GM19025 (cell line): ENCODE data around the gene PGS1.

Source experiments
- ATAC-seq: cut with Tn5 transposase; IDR thresholded peaks from one replicate; pipeline ENCODE4 v1.9.1; 2021; ENCODE audit warnings: mild to moderate bottlenecking, low read depth, moderate library complexity; ENCODE audit not compliant: unreplicated experiment

The PGS1 gene

DNA sequence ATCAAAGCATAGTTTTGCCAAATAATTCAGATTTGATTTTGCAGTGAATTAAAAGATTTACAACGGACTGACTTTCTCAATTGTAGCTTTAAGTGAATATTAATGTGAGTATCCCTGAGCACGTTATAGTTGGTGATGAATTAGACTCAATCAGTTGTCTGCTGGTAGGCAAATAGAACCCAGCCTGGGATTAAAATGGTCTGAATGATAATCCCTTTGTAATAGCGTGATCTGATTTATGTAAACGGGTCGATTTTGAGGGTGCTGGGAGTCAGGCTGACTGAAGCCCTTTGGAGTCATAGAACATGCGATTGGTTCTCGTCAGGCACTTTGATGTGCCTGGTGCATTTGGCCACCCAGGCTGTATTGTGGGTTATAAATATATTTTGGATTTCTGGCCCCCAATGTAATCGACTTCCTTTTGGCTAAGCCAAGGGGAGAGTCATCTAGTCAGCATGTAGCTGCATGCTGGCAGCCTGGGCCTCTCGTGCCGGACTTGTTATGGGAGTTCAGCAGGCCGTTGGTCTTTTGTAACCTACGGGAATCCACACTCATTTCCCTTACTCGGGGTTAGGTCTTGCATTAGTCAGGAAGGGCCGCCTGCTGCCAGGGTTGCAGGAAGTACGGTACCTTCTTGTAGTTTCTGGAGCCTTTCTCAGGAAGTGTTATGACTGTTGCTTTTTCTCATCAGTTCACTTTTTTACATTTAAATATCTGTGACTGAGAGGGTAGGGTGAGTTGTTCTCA is 5.4 kb downstream of the PGS1 start:
- no peak for ATAC-seq

GRCh38 chr17:78384479-78385175 is 6.2 kb downstream of the PGS1 start:
- ATAC-seq, result no peak

DNA sequence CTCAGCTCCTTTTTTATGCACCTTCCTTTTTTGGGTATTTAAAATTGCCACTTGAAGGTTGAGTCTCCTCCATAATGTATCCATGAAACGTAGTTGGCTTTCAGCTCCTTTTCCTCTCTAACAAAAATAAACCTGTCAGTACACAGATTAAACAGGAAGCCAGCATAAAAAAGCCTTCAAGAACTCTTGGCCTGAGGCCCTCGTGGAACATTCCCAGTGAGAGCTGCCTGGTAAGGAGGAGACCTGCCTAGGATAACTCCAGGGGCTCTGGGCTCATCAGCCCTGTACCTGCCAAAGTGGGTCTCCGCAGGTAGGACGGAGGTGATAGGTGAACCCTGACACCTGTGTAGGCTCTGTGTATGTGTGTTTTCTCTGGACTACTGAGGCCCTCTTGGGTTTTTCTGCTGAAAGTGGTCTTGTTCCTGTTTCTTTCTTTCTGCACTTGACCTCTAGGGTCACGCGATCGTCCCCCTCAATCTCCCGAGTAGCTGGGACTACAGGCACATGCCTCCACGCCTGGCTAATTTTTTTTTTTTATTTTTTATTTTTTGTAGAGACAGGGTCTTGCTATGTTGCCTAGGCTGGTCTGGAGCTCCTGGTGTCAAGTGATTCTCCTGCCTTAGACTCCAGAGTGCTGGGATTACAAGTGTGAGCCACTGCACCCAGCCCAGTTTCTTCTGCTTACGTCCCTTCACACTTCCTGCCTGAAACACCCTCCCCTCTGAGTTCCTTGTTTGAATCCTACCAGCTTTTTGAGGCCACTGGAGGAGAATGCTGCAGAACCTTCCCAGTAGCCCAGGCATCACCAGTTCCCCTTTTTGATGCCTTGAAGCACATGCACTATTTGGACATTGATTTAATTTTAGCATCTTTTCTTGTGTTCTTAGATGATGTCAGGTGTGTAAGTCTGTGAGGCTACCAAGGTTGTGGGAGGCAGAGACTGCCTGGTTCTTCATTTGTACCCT is 9.8 kb downstream of the PGS1 start:
- ATAC-seq, result no peak

GRCh38 chr17:78390241-78391050 is 12.0 kb downstream of the PGS1 start:
- no peak for ATAC-seq

GRCh38 chr17:78391051-78391431 is 12.6 kb downstream of the PGS1 start:
- no peak for ATAC-seq

GRCh38 chr17:78391843-78392242 is 13.4 kb downstream of the PGS1 start:
- no peak for ATAC-seq

- ATAC-seq, result no peak
Observed at GRCh38 chr17:78392295-78392694, 13.8 kb downstream of the PGS1 start.

DNA sequence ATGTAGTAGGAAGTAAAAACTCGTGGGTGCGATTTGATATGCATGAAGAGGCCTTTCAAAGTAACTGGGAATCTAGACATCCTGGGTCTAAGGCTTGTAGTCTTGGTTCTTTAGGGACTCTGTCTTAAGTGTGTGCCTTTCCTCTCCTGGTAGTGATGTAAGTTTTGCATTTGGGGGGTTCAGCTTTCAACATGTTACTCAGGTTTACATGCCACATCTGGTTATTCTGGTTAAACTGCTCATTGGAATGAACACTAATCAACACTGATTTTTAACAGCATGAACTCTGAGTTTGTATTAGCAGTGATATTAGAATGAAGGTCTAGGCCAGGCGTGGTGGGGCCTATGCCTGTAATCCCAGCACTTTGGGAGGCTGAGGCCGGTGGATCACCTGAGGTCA is 15.1 kb downstream of the PGS1 start:
- no peak for ATAC-seq

GRCh38 chr17:78394209-78394608 is 15.8 kb downstream of the PGS1 start:
- no peak for ATAC-seq

DNA sequence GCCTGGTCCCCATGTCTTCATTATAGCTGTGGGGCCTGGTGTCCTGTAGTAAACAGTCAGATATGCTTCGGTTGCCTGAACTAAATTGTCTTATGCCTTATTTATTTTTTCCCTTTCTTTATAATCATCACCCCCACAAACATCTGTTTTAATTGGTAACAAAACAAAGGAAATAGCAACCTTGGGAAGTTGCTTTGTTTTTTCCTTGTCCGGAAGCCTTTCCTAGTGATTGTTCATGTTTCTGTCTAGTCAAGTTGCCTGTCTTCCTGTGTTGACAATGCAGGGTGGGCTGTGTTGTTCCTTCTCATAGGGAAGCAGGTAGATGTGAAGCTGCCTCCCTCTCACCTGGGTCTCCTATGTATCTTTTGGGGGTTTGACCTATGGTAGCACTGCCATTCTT is 16.7 kb downstream of the PGS1 start:
- ATAC-seq, result no peak

- no peak for ATAC-seq
Observed at GRCh38 chr17:78396441-78397337, 18.2 kb downstream of the PGS1 start.

DNA sequence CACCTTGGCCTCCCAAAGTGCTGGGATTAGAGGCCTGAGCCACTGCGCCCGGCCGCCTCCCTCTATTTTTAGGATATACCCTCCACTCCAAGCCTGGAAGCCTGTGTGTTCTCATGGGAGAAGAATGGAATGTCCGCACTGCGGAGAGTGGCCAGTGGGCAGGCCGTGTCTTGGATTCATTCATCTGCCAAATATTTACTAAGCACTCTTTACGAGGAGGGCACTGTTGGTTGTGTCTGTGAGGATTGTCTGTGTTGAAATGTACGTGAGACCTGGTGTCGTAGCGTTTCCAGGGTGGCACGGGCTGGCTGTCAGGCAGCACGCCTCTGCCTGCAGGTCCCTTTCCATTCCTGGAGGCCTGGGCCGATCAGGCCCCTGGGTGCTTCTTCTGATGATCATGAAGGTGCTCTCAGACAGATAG is 19.2 kb downstream of the PGS1 start:
- ATAC-seq, result no peak

DNA sequence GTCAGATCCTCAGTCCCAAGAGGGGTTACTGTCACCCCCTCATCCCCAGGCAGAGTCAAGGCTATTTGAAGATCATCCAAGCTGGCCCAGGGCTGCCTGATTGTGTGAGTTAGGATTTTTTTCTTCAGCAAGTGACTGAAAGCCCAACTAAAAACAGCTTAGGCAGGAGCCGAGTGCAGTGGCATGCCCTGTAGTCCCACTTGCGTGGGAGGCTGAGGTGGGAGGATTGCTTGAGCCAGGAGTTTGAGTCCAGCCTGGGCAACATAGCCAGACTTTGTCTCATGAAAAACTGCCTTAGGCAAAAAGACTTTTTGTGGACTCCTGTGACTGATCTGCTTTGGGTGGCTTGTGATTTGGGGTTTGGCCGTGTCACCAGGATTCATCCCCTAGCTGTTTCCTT is 19.9 kb downstream of the PGS1 start:
- no peak for ATAC-seq

GRCh38 chr17:78399028-78399692 is 20.7 kb downstream of the PGS1 start:
- ATAC-seq, result no peak

DNA sequence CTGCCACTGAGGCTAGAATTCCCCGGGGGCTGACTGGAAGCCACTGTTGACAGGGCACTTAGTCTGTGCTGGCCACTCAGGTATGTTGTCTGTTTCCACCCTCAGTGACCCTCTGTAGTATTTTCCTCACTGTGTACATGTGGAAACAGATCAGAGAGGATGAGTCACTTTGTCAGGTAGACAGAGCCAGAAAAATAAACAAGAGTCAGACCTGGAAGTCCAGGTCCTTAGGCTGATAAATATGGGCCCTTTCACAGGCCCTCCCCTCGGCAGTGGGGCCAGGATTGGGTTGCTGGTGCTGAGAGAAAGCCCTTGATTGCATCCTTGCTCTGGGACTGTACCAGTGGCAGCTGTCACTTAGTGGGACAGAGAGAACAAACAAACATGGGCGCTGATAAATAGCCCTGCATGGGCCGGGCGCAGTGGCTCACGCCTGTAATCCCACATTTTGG is 21.3 kb downstream of the PGS1 start:
- ATAC-seq, result no peak

DNA sequence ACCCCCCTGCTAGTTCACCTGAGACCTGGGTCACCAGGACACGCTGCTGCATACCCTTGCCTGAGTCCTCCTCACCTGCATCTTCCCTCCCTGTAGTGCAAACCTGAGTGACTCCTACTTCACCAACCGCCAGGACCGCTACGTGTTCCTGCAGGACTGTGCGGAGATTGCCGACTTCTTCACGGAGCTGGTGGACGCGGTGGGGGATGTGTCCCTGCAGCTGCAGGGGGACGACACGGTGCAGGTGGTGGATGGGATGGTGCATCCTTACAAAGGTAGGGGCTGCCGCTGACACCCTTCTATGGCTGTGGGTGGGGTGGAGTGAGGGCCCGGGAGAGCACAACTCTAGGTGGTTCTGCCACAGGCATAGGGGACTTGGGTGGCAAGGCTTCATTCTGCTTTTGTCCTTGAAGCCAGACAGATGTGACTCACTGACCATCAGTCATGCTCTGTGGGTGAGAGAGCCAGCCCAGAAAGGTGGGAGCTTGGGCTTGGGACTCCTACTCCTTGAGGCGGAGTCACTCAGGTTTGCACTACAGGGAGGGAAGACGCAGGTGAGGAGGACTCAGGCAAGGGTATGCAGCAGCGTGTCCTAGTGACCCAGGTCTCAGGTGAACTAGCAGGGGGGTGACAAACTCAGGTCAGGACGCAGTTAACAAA is 22.3 kb downstream of the PGS1 start:
- no peak for ATAC-seq

GRCh38 chr17:78401246-78401645 is 22.8 kb downstream of the PGS1 start:
- no peak for ATAC-seq

GRCh38 chr17:78401891-78402290 is 23.4 kb downstream of the PGS1 start:
- no peak for ATAC-seq
